Caco-2 (cell line): ENCODE data around the gene SENP1. TPM values are rescaled to one million over a fixed set of nuclear protein-coding genes. Genes with fewer than 3 reads are reported as not detected.

Experiments
- BruUV-seq: library from RNA; stranded (reverse); fragments of 400-500 nt; replicated peaks from 2 replicates; lab custom pipeline; 2021; lab: Mats Ljungman, UMichigan
- CTCF ChIA-PET: fragments of 300-600 bp; sonication (Branson Sonifier 250); formaldehyde crosslinking; loops from one replicate; lab custom pipeline; 2022; ENCODE audit warnings: antibody characterized with exemption; lab: Charles Lee
- POLR2A ChIA-PET: fragments of 300-600 bp; sonication (Branson Sonifier 250); formaldehyde crosslinking; loops from one replicate; lab custom pipeline; 2022; ENCODE audit warnings: antibody characterized with exemption; lab: Charles Lee
- DNase-seq, 2 experiments: peaks; one replicate each; pipeline versions ENCODE4 v3.0.0 to v3.0.0-alpha.2; 2020 to 2022
- H3K27me3 ChIP-seq: replicated peaks from 2 replicates; pipeline ENCODE4 v1.6.0; 2011; ENCODE audit warnings: low read length; ENCODE audit not compliant: control insufficient read depth, insufficient read depth
- H3K36me3 ChIP-seq: 2 replicates; pipeline ENCODE4 v1.5.1; 2011; ENCODE audit warnings: low read length; ENCODE audit not compliant: control insufficient read depth, insufficient read depth
- H3K4me1 ChIP-seq: fragments of 250-450 bp; sonication (Bioruptor Pico); 2 replicates; pipeline ENCODE4 v1.5.1; 2020; ENCODE audit warnings: mild to moderate bottlenecking
- H3K4me3 ChIP-seq: 2 replicates; pipeline ENCODE4 v1.5.1; 2011; ENCODE audit warnings: low read depth, mild to moderate bottlenecking, control low read depth, low read length
- H3K9me3 ChIP-seq: fragments of 250-450 bp; sonication (Bioruptor Pico); 2 replicates; pipeline ENCODE4 v1.5.1; 2020; ENCODE audit warnings: mild to moderate bottlenecking, moderate library complexity
- H3K27ac Mint-ChIP-seq: one replicate; pipeline ENCODE4 v1.8.0; 2022; ENCODE audit warnings: mixed read lengths; ENCODE audit not compliant: unreplicated experiment
- H3K27me3 Mint-ChIP-seq: one replicate; pipeline ENCODE4 v1.8.0; 2022; ENCODE audit warnings: mixed read lengths; ENCODE audit not compliant: insufficient read depth, unreplicated experiment
- H3K36me3 Mint-ChIP-seq: one replicate; pipeline ENCODE4 v1.8.0; 2022; ENCODE audit warnings: mild to moderate bottlenecking, mixed read lengths; ENCODE audit not compliant: insufficient read depth, unreplicated experiment
- H3K4me1 Mint-ChIP-seq: one replicate; pipeline ENCODE4 v1.8.0; 2022; ENCODE audit warnings: low read depth, mixed read lengths; ENCODE audit not compliant: unreplicated experiment
- H3K4me3 Mint-ChIP-seq: one replicate; pipeline ENCODE4 v1.8.0; 2022; ENCODE audit warnings: mild to moderate bottlenecking, moderate library complexity, mixed read lengths; ENCODE audit not compliant: unreplicated experiment
- H3K9me3 Mint-ChIP-seq: one replicate; pipeline ENCODE4 v1.8.0; 2022; ENCODE audit warnings: mixed read lengths; ENCODE audit not compliant: unreplicated experiment
- CTCF ChIP-seq, 2 experiments: fragments of 200-600 bp in 1 of 2; IDR thresholded peaks; 1 replicate in 1 of 2; 2 replicates in 1 of 2; pipeline versions ENCODE4 v1.5.1 to v1.8.0; 2011 to 2022; ENCODE audit warnings: antibody characterized with exemption in 1 of 2, control low read depth in 1 of 2, inconsistent platforms in 1 of 2, low read depth in 1 of 2, low read length in 1 of 2, mild to moderate bottlenecking in 1 of 2, moderate library complexity in 1 of 2; ENCODE audit not compliant: insufficient read depth in 1 of 2, severe bottlenecking in 1 of 2, unreplicated experiment in 1 of 2
- intact Hi-C: fragments of 100-400 bp; cut with micrococcal nuclease; formaldehyde crosslinking; loops from one replicate; pipeline ENCODE4 v1.10.0; 2022; ENCODE audit not compliant: unreplicated experiment
- total RNA-seq: library from RNA; stranded (reverse); gene quantifications from 2 replicates; pipeline ENCODE4 v1.2.3, GENCODE V29; 2022

Gene SENP1
- total RNA-seq, 1 experiment from 2014 or later, result 40.4 TPM

- intact Hi-C loops, result no loop called here
- Histone ChIP-seq H3K4me1 (no peaks in the 10 kb centered on the region), H3K27me3 (no peaks in the 10 kb centered on the region), H3K4me3 (no peak overlapping the region), H3K9me3 (peaks cover 5% of the 10 kb centered on the region; the same call in 1 of the 2 replicates), H3K36me3 (peaks cover 2% of the 10 kb centered on the region)
- DNase-seq, result no peak
- no peak overlapping the region for H3K4me3 Mint-ChIP-seq
- no peaks in the 10 kb centered on the region for H3K9me3 Mint-ChIP-seq
- H3K27ac Mint-ChIP-seq, result no peak overlapping the region
- no peaks in the 10 kb centered on the region for H3K27me3 Mint-ChIP-seq
- CTCF ChIA-PET, result no interaction called here
- TF ChIP-seq CTCF (IDR thresholded peaks at IDR 0.05; ENCODE audit: insufficient read depth in 1 of 2, low read depth in 1 of 2, low read length in 1 of 2, severe bottlenecking in 1 of 2, unreplicated experiment in 1 of 2), result no peak
- POLR2A ChIA-PET, result no interaction called here
- BruUV-seq, result no TSS peak
- no peaks in the 10 kb centered on the region for H3K4me1 Mint-ChIP-seq
- H3K36me3 Mint-ChIP-seq, result peaks cover 48% of the 10 kb centered on the region
Measured at GRCh38 chr12:48078901-48079300, 27.0 kb downstream of the SENP1 start.

GRCh38 chr12:48077111-48077510 is 28.8 kb downstream of the SENP1 start:
- H3K4me3 ChIP-seq, result no peak overlapping the region
- H3K36me3 ChIP-seq, result peaks cover 2% of the 10 kb centered on the region
- TF ChIP-seq CTCF (IDR thresholded peaks at IDR 0.05; ENCODE audit: insufficient read depth in 1 of 2, low read depth in 1 of 2, low read length in 1 of 2, severe bottlenecking in 1 of 2, unreplicated experiment in 1 of 2), result no peak
- H3K27ac Mint-ChIP-seq, result no peak overlapping the region
- no peaks in the 10 kb centered on the region for H3K9me3 Mint-ChIP-seq
- no peak for DNase-seq
- no peaks in the 10 kb centered on the region for H3K4me1 ChIP-seq
- H3K36me3 Mint-ChIP-seq, result peaks cover 37% of the 10 kb centered on the region
- BruUV-seq, result no TSS peak
- H3K9me3 ChIP-seq, result peaks cover 5% of the 10 kb centered on the region; the same call in 1 of the 2 replicates
- ChIA-PET CTCF (interaction anchor here (0.7 kb wide), 1 partner anchor 85 kb away, joined by 3 read pairs; no protein-coding TSS in a partner anchor), POLR2A (no interaction called here)
- no peaks in the 10 kb centered on the region for H3K27me3 ChIP-seq
- no peaks in the 10 kb centered on the region for H3K4me1 Mint-ChIP-seq
- intact Hi-C loops, result no loop called here
- H3K27me3 Mint-ChIP-seq, result no peaks in the 10 kb centered on the region
- H3K4me3 Mint-ChIP-seq, result no peak overlapping the region

GRCh38 chr12:48075832-48076231 is 30.0 kb downstream of the SENP1 start:
- Histone ChIP-seq H3K36me3 (peaks cover 2% of the 10 kb centered on the region), H3K4me1 (no peaks in the 10 kb centered on the region), H3K9me3 (peaks cover 5% of the 10 kb centered on the region; the same call in 1 of the 2 replicates), H3K4me3 (no peak overlapping the region), H3K27me3 (no peaks in the 10 kb centered on the region)
- Mint-ChIP-seq H3K9me3 (no peaks in the 10 kb centered on the region), H3K36me3 (peaks cover 33% of the 10 kb centered on the region), H3K27me3 (no peaks in the 10 kb centered on the region), H3K4me3 (no peak overlapping the region), H3K27ac (no peak overlapping the region), H3K4me1 (no peaks in the 10 kb centered on the region)
- DNase-seq, result no peak
- TF ChIP-seq CTCF (IDR thresholded peaks at IDR 0.05; ENCODE audit: insufficient read depth in 1 of 2, low read depth in 1 of 2, low read length in 1 of 2, severe bottlenecking in 1 of 2, unreplicated experiment in 1 of 2), result no peak
- ChIA-PET CTCF (no interaction called here), POLR2A (no interaction called here)
- intact Hi-C loops, result no loop called here
- BruUV-seq, result no TSS peak
